ENCODE data around the gene TBPL1.

The TBPL1 gene

GRCh38 chr6:134039116-134039515 is 86.1 kb downstream of the TBPL1 start:
- TF ChIP-seq, protein P1, sequence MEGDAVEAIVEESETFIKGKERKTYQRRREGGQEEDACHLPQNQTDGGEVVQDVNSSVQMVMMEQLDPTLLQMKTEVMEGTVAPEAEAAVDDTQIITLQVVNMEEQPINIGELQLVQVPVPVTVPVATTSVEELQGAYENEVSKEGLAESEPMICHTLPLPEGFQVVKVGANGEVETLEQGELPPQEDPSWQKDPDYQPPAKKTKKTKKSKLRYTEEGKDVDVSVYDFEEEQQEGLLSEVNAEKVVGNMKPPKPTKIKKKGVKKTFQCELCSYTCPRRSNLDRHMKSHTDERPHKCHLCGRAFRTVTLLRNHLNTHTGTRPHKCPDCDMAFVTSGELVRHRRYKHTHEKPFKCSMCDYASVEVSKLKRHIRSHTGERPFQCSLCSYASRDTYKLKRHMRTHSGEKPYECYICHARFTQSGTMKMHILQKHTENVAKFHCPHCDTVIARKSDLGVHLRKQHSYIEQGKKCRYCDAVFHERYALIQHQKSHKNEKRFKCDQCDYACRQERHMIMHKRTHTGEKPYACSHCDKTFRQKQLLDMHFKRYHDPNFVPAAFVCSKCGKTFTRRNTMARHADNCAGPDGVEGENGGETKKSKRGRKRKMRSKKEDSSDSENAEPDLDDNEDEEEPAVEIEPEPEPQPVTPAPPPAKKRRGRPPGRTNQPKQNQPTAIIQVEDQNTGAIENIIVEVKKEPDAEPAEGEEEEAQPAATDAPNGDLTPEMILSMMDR (conservative IDR thresholded peaks at IDR 0.05; ENCODE audit: low read depth, low read length): no peak
- H3K4me3 ChIP-seq (ENCODE audit: low read length): no peak overlapping the region
- no peak for DNase-seq (ENCODE audit: low read depth)

Measured in retinal pigment epithelial cell (primary cell).